ENCODE data around the gene DACH1.

Gene DACH1

GRCh38 chr13:71803066-71803465 is 63.9 kb downstream of the DACH1 start:
- Histone ChIP-seq H2AK5ac (ENCODE audit: low read length) (no peak overlapping the region), H3K4me3 (ENCODE audit: low read length) (no peak overlapping the region), H3K18ac (ENCODE audit: low read length) (no peak overlapping the region), H4K5ac (ENCODE audit: low read length) (no peak overlapping the region), H2BK15ac (replicated peaks; ENCODE audit: low read depth) (no peak overlapping the region), H3K23ac (ENCODE audit: low read length) (no peak overlapping the region), H3K79me2 (ENCODE audit: control insufficient read depth, insufficient read depth, low read length) (no peaks in the 10 kb centered on the region), H3K9ac (ENCODE audit: low read length) (no peak overlapping the region), H2BK5ac (ENCODE audit: low read length) (no peak overlapping the region), H3K27me3 (ENCODE audit: insufficient read depth, low read length, poor library complexity) (no peaks in the 10 kb centered on the region), H3K36me3 (ENCODE audit: control insufficient read depth, insufficient read depth, low read length) (no peaks in the 10 kb centered on the region), H3K4me2 (ENCODE audit: low read length) (no peak overlapping the region), H3K4me1 (ENCODE audit: control insufficient read depth, low read depth, low read length) (no peaks in the 10 kb centered on the region), H3K4ac (ENCODE audit: low read depth, low read length) (no peak overlapping the region), H4K8ac (ENCODE audit: low read depth, low read length) (no peak overlapping the region), H3K79me1 (ENCODE audit: low read length) (no peaks in the 10 kb centered on the region), H3K56ac (ENCODE audit: low read length) (no peak overlapping the region), H2BK120ac (ENCODE audit: low read depth, low read length) (no peak overlapping the region), H3K27ac (ENCODE audit: low read depth, low read length) (no peak overlapping the region)
- WGBS (ENCODE audit: extremely low coverage, insufficient coverage, low lambda C conversion rate): no CpG with 5 or more reads among the region's 2 CpGs
- no peak for DNase-seq

GRCh38 chr13:71801781-71802180 is 65.2 kb downstream of the DACH1 start:
- no peak overlapping the region for H3K56ac ChIP-seq (ENCODE audit: low read length)
- no peak overlapping the region for H3K23ac ChIP-seq (ENCODE audit: low read length)
- no peaks in the 10 kb centered on the region for H3K79me2 ChIP-seq (ENCODE audit: control insufficient read depth, insufficient read depth, low read length)
- no peak overlapping the region for H3K9ac ChIP-seq (ENCODE audit: low read length)
- H2BK5ac ChIP-seq (ENCODE audit: low read length): no peak overlapping the region
- no peak overlapping the region for H3K4me2 ChIP-seq (ENCODE audit: low read length)
- no peak overlapping the region for H3K4me3 ChIP-seq (ENCODE audit: low read length)
- H3K79me1 ChIP-seq (ENCODE audit: low read length): no peaks in the 10 kb centered on the region
- no peak overlapping the region for H2AK5ac ChIP-seq (ENCODE audit: low read length)
- no peak overlapping the region for H4K8ac ChIP-seq (ENCODE audit: low read depth, low read length)
- H3K18ac ChIP-seq (ENCODE audit: low read length): no peak overlapping the region
- H2BK15ac ChIP-seq (replicated peaks; ENCODE audit: low read depth): no peak overlapping the region
- no peaks in the 10 kb centered on the region for H3K36me3 ChIP-seq (ENCODE audit: control insufficient read depth, insufficient read depth, low read length)
- H3K27me3 ChIP-seq (ENCODE audit: insufficient read depth, low read length, poor library complexity): no peaks in the 10 kb centered on the region
- no peak overlapping the region for H4K5ac ChIP-seq (ENCODE audit: low read length)
- no peak for DNase-seq
- WGBS (ENCODE audit: extremely low coverage, insufficient coverage, low lambda C conversion rate): no CpG with 5 or more reads among the region's 2 CpGs
- no peaks in the 10 kb centered on the region for H3K4me1 ChIP-seq (ENCODE audit: control insufficient read depth, low read depth, low read length)
- no peak overlapping the region for H3K4ac ChIP-seq (ENCODE audit: low read depth, low read length)
- H3K27ac ChIP-seq (ENCODE audit: low read depth, low read length): no peak overlapping the region
- H2BK120ac ChIP-seq (ENCODE audit: low read depth, low read length): no peak overlapping the region

DNA sequence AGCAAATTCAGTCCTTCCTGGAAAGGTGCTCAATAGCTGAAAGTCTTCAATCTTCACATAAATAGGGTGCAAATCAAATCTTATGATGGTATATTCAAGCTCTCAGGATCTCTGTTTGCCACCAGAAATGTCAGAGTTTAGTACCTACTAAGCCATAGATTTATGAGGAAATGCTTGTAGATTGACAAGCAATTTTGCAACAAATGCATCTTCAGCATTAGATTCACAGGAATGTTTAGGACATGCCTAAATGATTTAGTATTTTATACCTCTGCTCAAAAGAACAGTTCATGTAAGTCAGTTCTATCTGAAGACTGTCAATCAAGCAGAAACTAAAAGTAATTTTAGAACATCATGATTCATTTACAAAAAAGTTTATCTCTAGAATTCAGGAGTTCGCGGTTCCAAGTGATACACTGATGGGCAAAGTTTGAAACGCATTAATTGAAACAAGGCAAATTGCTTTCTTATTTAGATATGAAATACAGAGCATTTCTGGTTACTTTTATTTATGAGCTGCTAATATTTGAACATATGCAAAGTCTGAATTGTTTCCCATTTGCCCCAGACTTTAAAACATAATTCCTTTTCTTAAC is 65.7 kb downstream of the DACH1 start:
- Histone ChIP-seq H2BK5ac (ENCODE audit: low read length) (no peak overlapping the region), H4K8ac (ENCODE audit: low read depth, low read length) (no peak overlapping the region), H3K27ac (ENCODE audit: low read depth, low read length) (no peak overlapping the region), H2BK15ac (replicated peaks; ENCODE audit: low read depth) (no peak overlapping the region), H3K4ac (ENCODE audit: low read depth, low read length) (no peak overlapping the region), H2AK5ac (ENCODE audit: low read length) (no peak overlapping the region), H3K9ac (ENCODE audit: low read length) (no peak overlapping the region), H3K4me3 (ENCODE audit: low read length) (no peak overlapping the region), H3K36me3 (ENCODE audit: control insufficient read depth, insufficient read depth, low read length) (no peaks in the 10 kb centered on the region), H3K79me2 (ENCODE audit: control insufficient read depth, insufficient read depth, low read length) (no peaks in the 10 kb centered on the region), H3K56ac (ENCODE audit: low read length) (no peak overlapping the region), H3K23ac (ENCODE audit: low read length) (no peak overlapping the region), H3K4me1 (ENCODE audit: control insufficient read depth, low read depth, low read length) (no peaks in the 10 kb centered on the region), H2BK120ac (ENCODE audit: low read depth, low read length) (no peak overlapping the region), H3K79me1 (ENCODE audit: low read length) (no peaks in the 10 kb centered on the region), H3K27me3 (ENCODE audit: insufficient read depth, low read length, poor library complexity) (no peaks in the 10 kb centered on the region), H3K4me2 (ENCODE audit: low read length) (no peak overlapping the region), H4K5ac (ENCODE audit: low read length) (no peak overlapping the region), H3K18ac (ENCODE audit: low read length) (no peak overlapping the region)
- no CpG with 5 or more reads among the region's 3 CpGs for WGBS (ENCODE audit: extremely low coverage, insufficient coverage, low lambda C conversion rate)
- DNase-seq: no peak

GRCh38 chr13:71799324-71799723 is 67.7 kb downstream of the DACH1 start:
- Histone ChIP-seq H3K23ac (ENCODE audit: low read length) (no peak overlapping the region), H3K79me1 (ENCODE audit: low read length) (no peaks in the 10 kb centered on the region), H2AK5ac (ENCODE audit: low read length) (no peak overlapping the region), H3K27me3 (ENCODE audit: insufficient read depth, low read length, poor library complexity) (no peaks in the 10 kb centered on the region), H2BK120ac (ENCODE audit: low read depth, low read length) (no peak overlapping the region), H3K4me2 (ENCODE audit: low read length) (no peak overlapping the region), H2BK15ac (replicated peaks; ENCODE audit: low read depth) (no peak overlapping the region), H3K36me3 (ENCODE audit: control insufficient read depth, insufficient read depth, low read length) (no peaks in the 10 kb centered on the region), H3K4ac (ENCODE audit: low read depth, low read length) (no peak overlapping the region), H3K18ac (ENCODE audit: low read length) (no peak overlapping the region), H4K8ac (ENCODE audit: low read depth, low read length) (no peak overlapping the region), H3K4me1 (ENCODE audit: control insufficient read depth, low read depth, low read length) (no peaks in the 10 kb centered on the region), H2BK5ac (ENCODE audit: low read length) (no peak overlapping the region), H3K79me2 (ENCODE audit: control insufficient read depth, insufficient read depth, low read length) (no peaks in the 10 kb centered on the region), H3K9ac (ENCODE audit: low read length) (no peak overlapping the region), H3K56ac (ENCODE audit: low read length) (no peak overlapping the region), H3K27ac (ENCODE audit: low read depth, low read length) (no peak overlapping the region), H4K5ac (ENCODE audit: low read length) (no peak overlapping the region), H3K4me3 (ENCODE audit: low read length) (no peak overlapping the region)
- DNase-seq: no peak
- no CpG with 5 or more reads among the region's 4 CpGs for WGBS (ENCODE audit: extremely low coverage, insufficient coverage, low lambda C conversion rate)

DNA sequence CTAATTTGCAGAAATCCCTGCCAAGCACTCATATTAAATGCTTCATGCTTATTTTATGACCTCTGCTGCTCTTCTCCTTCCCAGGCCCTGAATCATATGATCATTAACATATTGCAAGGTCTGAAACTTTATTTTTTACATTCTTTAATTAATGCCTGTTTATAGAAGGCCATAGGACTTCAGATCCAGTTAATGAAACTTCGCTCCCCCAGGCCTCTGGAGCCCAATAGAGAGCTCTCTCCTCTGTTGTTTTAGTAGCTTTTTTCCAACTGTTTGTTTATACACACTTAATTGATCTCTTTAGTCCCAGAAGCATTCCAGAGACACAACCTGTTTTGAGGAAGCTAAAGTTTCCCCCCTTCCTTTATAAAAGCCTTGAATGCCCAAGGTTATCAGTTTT is 68.3 kb downstream of the DACH1 start:
- H3K79me1 ChIP-seq (ENCODE audit: low read length): no peaks in the 10 kb centered on the region
- H3K36me3 ChIP-seq (ENCODE audit: control insufficient read depth, insufficient read depth, low read length): no peaks in the 10 kb centered on the region
- H2BK5ac ChIP-seq (ENCODE audit: low read length): no peak overlapping the region
- H3K4ac ChIP-seq (ENCODE audit: low read depth, low read length): no peak overlapping the region
- H3K79me2 ChIP-seq (ENCODE audit: control insufficient read depth, insufficient read depth, low read length): no peaks in the 10 kb centered on the region
- no peak overlapping the region for H2AK5ac ChIP-seq (ENCODE audit: low read length)
- H4K8ac ChIP-seq (ENCODE audit: low read depth, low read length): no peak overlapping the region
- WGBS (ENCODE audit: extremely low coverage, insufficient coverage, low lambda C conversion rate): no CpG with 5 or more reads among the region's 1 CpG
- no peak overlapping the region for H3K23ac ChIP-seq (ENCODE audit: low read length)
- H3K27me3 ChIP-seq (ENCODE audit: insufficient read depth, low read length, poor library complexity): no peaks in the 10 kb centered on the region
- H2BK15ac ChIP-seq (replicated peaks; ENCODE audit: low read depth): no peak overlapping the region
- DNase-seq: no peak
- no peak overlapping the region for H3K27ac ChIP-seq (ENCODE audit: low read depth, low read length)
- no peak overlapping the region for H3K4me2 ChIP-seq (ENCODE audit: low read length)
- no peak overlapping the region for H3K56ac ChIP-seq (ENCODE audit: low read length)
- no peaks in the 10 kb centered on the region for H3K4me1 ChIP-seq (ENCODE audit: control insufficient read depth, low read depth, low read length)
- H3K18ac ChIP-seq (ENCODE audit: low read length): no peak overlapping the region
- H3K4me3 ChIP-seq (ENCODE audit: low read length): no peak overlapping the region
- H4K5ac ChIP-seq (ENCODE audit: low read length): no peak overlapping the region
- H2BK120ac ChIP-seq (ENCODE audit: low read depth, low read length): no peak overlapping the region
- no peak overlapping the region for H3K9ac ChIP-seq (ENCODE audit: low read length)

- WGBS (ENCODE audit: extremely low coverage, insufficient coverage, low lambda C conversion rate): no CpG with 5 or more reads among the region's 5 CpGs
These were observed 69.5 kb downstream of the DACH1 start for GRCh38 chr13:71797517-71797916.

More at GRCh38 chr13:71797517-71797916, 69.5 kb downstream of the DACH1 start:
- no peak overlapping the region for H4K5ac ChIP-seq (ENCODE audit: low read length)
- H3K4me3 ChIP-seq (ENCODE audit: low read length): no peak overlapping the region
- no peak overlapping the region for H2BK120ac ChIP-seq (ENCODE audit: low read depth, low read length)
- H3K27me3 ChIP-seq (ENCODE audit: insufficient read depth, low read length, poor library complexity): no peaks in the 10 kb centered on the region
- H3K9ac ChIP-seq (ENCODE audit: low read length): no peak overlapping the region
- H2BK15ac ChIP-seq (replicated peaks; ENCODE audit: low read depth): no peak overlapping the region
- H3K4me2 ChIP-seq (ENCODE audit: low read length): no peak overlapping the region
- H2BK5ac ChIP-seq (ENCODE audit: low read length): no peak overlapping the region
- no peak overlapping the region for H2AK5ac ChIP-seq (ENCODE audit: low read length)
- no peaks in the 10 kb centered on the region for H3K4me1 ChIP-seq (ENCODE audit: control insufficient read depth, low read depth, low read length)
- H3K79me2 ChIP-seq (ENCODE audit: control insufficient read depth, insufficient read depth, low read length): no peaks in the 10 kb centered on the region
- DNase-seq: no peak
- H3K27ac ChIP-seq (ENCODE audit: low read depth, low read length): no peak overlapping the region
- no peak overlapping the region for H4K8ac ChIP-seq (ENCODE audit: low read depth, low read length)
- H3K36me3 ChIP-seq (ENCODE audit: control insufficient read depth, insufficient read depth, low read length): no peaks in the 10 kb centered on the region
- no peak overlapping the region for H3K4ac ChIP-seq (ENCODE audit: low read depth, low read length)
- H3K56ac ChIP-seq (ENCODE audit: low read length): no peak overlapping the region
- no peaks in the 10 kb centered on the region for H3K79me1 ChIP-seq (ENCODE audit: low read length)
- no peak overlapping the region for H3K23ac ChIP-seq (ENCODE audit: low read length)
- H3K18ac ChIP-seq (ENCODE audit: low read length): no peak overlapping the region
